Stomach (tissue), 9 donors: ENCODE data around the gene COL19A1. TPM values are rescaled to one million over a fixed set of nuclear protein-coding genes. Genes with fewer than 3 reads are reported as not detected.

ENCODE experiments used
- DNase-seq, 2 donors: peaks; one replicate each; pipeline versions ENCODE4 v3.0.0 to v3.0.0-alpha.2; 2013 to 2019
- H3K27ac ChIP-seq, 5 donors: fragments of 200-600 bp in 4 of 5; sonication (generic) in 4 of 5; one replicate each; pipeline ENCODE4 v1.5.1; 2013 to 2019; ENCODE audit warnings: mild to moderate bottlenecking in 1 of 5, moderate library complexity in 1 of 5
- H3K27me3 ChIP-seq, 3 donors: fragments of 200-600 bp; sonication (generic); one replicate each; pipeline ENCODE4 v1.5.1; 2017 to 2019; ENCODE audit warnings: mixed run types in 1 of 3
- H3K36me3 ChIP-seq, 4 donors: fragments of 200-600 bp; sonication (generic); 1 replicate in 3 of 4; 2 replicates in 1 of 4; pipeline ENCODE4 v1.5.1; 2016 to 2019
- H3K4me1 ChIP-seq, 4 donors: fragments of 200-600 bp; sonication (generic); one replicate each; pipeline ENCODE4 v1.5.1; 2016 to 2019
- H3K4me3 ChIP-seq, 4 donors: fragments of 200-600 bp; sonication (generic) in 3 of 4; one replicate each; pipeline ENCODE4 v1.5.1; 2016 to 2019; ENCODE audit warnings: mild to moderate bottlenecking in 1 of 4
- H3K9me3 ChIP-seq, 4 donors: fragments of 200-600 bp; sonication (generic); one replicate each; pipeline ENCODE4 v1.5.1; 2016 to 2019
- EP300 ChIP-seq: sonication (generic); formaldehyde crosslinking; IDR thresholded peaks from one replicate; pipeline ENCODE4 v1.6.1; 2017; ENCODE audit warnings: antibody characterized with exemption
- POLR2A ChIP-seq, 4 donors: fragments of 450-650 bp; IDR thresholded peaks; one replicate each; pipeline ENCODE4 v1.6.1; 2016; ENCODE audit warnings: antibody characterized with exemption in 4 of 4, control low read depth in 2 of 4, mild to moderate bottlenecking in 1 of 4, moderate library complexity in 1 of 4
- POLR2AphosphoS5 ChIP-seq, 3 donors: sonication (generic); formaldehyde crosslinking; IDR thresholded peaks; one replicate each; pipeline ENCODE4 v1.6.1; 2016; ENCODE audit warnings: antibody characterized with exemption in 3 of 3
- WGBS, 5 donors: extraction: QIAGEN DNeasy Blood & Tissue Kit in 3 of 5; methylation state at CpG; one replicate each; pipeline versions ENCODE4 v1.1.5 to v1.1.7; 2013 to 2018; 5-methylcytosine and 5-hydroxymethylcytosine counted together
- intact Hi-C: fragments of 100-400 bp; cut with DNase I; formaldehyde crosslinking; loops from one replicate; pipeline ENCODE4 v1.15.1; 2023; ENCODE audit warnings: low total_unique reads
- polyA plus RNA-seq, 3 donors: library from polyadenylated mRNA; stranded (reverse); fragments of 200-250 nt; gene quantifications; one replicate each; pipeline ENCODE4 v1.2.3, GENCODE V29; 2013
- small RNA-seq, 4 donors: library from RNA; depleted of rRNA; stranded (forward); fragments of <200 nt; gene quantifications; one replicate each; pipeline ENCODE3, GENCODE V24; 2016
- total RNA-seq, 5 donors: library from RNA; depleted of rRNA; stranded (reverse); fragments of >200 nt; gene quantifications; one replicate each; pipeline versions ENCODE4 v1.1.0 to v1.2.3, GENCODE V29; 2014 to 2016
- TF ChIP-seq, protein P1 (sequence below), 7 experiments: fragments of 450-650 bp in 4 of 7; fragments of 200-600 bp in 3 of 7; sonication (generic) in 3 of 7; IDR thresholded peaks; one replicate each; pipeline ENCODE4 v1.5.1; 2016 to 2019; ENCODE audit warnings: antibody characterized with exemption in 7 of 7, control low read depth in 2 of 7, mild to moderate bottlenecking in 1 of 7
- donor health status: healthy with polysubstance abuse.
- donor health status: Bipolar disorder and iron deficiency.
- donor health status: healthy.

The COL19A1 gene
- total and polyA plus RNA-seq, 8 donors = 0.13 to 13.4 (median 2.5) TPM; not detected in 3

DNA sequence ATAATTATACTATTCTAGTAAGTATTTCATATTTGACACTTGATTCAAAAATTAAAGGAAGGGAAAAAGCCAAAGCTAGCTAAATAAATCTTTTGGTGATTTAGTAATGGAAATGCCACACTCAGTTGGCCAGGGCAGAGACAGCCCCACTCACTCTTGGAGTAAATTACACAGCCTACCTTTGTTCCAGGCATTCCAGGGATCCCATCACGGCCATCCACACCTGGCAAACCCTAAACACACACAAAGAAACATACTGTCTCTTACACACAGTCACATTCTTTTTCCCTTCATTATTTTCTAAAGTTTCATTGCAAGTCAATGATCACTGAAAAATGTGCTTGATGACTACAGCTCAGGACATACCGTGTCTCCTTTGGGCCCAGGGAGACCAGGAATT is 388.4 kb downstream of the COL19A1 start:
- H3K36me3 ChIP-seq = no peaks in the 10 kb centered on the region
- H3K27me3 ChIP-seq = no peaks in the 10 kb centered on the region
- intact Hi-C loops = no loop called here
- WGBS, 5 donors = 71 to 80% (median 77%) methylated on average over 2 of the region's 2 CpGs
- H3K4me3 ChIP-seq = no peak overlapping the region
- no peak overlapping the region for H3K27ac ChIP-seq
- DNase-seq = no peak
- H3K4me1 ChIP-seq = no peaks in the 10 kb centered on the region
- TF ChIP-seq EP300 = no peak
- no peak for TF ChIP-seq POLR2A (IDR thresholded peaks at IDR 0.05)
- TF ChIP-seq POLR2AphosphoS5 (IDR thresholded peaks at IDR 0.05) = no peak
- H3K9me3 ChIP-seq = no peaks in the 10 kb centered on the region

DNA sequence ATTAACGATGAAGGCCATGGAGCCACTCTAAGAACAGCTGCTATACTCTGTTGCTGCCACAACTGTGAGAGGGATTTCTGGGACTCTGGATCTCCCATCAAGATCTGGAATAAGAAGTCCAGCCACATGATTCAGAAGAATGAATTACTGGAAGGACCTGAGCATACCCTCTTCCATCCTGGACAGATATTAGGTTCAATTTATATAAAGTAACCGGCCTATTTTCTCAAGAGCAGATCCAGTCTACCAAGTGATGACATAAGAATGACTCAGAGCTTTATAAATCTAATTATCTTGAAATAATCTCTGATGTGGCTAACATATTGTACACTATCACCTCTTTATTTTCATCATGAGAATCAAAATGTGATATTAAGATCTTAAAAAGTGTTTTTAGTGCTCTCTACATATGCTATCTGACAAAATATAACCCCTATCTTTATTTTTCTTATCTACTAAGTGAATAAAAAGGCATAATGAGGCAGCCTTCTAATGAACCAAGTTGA is 391.5 kb downstream of the COL19A1 start:
- WGBS, 5 donors = 74 to 88% (median 82%) methylated on average over 2 of the region's 2 CpGs
- no peak for DNase-seq
- no peaks in the 10 kb centered on the region for H3K4me1 ChIP-seq
- TF ChIP-seq POLR2AphosphoS5 (IDR thresholded peaks at IDR 0.05) (no peak), POLR2A (IDR thresholded peaks at IDR 0.05) (no peak), EP300 (no peak)
- TF ChIP-seq, protein P1, sequence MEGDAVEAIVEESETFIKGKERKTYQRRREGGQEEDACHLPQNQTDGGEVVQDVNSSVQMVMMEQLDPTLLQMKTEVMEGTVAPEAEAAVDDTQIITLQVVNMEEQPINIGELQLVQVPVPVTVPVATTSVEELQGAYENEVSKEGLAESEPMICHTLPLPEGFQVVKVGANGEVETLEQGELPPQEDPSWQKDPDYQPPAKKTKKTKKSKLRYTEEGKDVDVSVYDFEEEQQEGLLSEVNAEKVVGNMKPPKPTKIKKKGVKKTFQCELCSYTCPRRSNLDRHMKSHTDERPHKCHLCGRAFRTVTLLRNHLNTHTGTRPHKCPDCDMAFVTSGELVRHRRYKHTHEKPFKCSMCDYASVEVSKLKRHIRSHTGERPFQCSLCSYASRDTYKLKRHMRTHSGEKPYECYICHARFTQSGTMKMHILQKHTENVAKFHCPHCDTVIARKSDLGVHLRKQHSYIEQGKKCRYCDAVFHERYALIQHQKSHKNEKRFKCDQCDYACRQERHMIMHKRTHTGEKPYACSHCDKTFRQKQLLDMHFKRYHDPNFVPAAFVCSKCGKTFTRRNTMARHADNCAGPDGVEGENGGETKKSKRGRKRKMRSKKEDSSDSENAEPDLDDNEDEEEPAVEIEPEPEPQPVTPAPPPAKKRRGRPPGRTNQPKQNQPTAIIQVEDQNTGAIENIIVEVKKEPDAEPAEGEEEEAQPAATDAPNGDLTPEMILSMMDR (IDR thresholded peaks at IDR 0.05) = no peak
- intact Hi-C loops = no loop called here
- H3K4me3 ChIP-seq = no peak overlapping the region
- no peak overlapping the region for H3K27ac ChIP-seq
- H3K9me3 ChIP-seq = no peaks in the 10 kb centered on the region
- no peaks in the 10 kb centered on the region for H3K27me3 ChIP-seq
- no peaks in the 10 kb centered on the region for H3K36me3 ChIP-seq

DNA sequence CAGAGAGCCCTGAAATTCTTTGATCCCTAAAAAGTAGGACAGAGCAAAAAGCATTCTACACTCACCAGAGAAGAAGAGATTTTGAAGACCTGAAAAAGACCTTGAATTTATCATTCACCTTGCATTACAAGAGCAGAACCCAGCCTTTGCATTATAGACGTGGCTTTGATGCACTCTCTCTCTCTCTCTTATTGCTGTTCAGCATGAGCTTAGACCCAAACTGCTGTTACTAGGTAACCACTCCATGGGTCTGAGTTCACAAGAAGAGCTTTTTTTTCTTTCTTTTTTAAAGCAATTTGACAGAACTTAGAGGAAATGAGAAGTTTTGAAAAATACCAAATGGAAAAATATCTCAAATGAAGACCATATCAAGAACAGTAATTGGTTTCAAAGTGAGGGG is 392.1 kb downstream of the COL19A1 start:
- H3K4me1 ChIP-seq = no peaks in the 10 kb centered on the region
- H3K4me3 ChIP-seq = no peak overlapping the region
- intact Hi-C loops = no loop called here
- no peak for DNase-seq
- WGBS, 5 donors = 19 to 42% (median 30%) methylated on average over 1 of the region's 1 CpG
- TF ChIP-seq POLR2AphosphoS5 (IDR thresholded peaks at IDR 0.05) = no peak
- TF ChIP-seq, protein P1 (IDR thresholded peaks at IDR 0.05) = no peak
- TF ChIP-seq EP300 = no peak
- no peak for TF ChIP-seq POLR2A (IDR thresholded peaks at IDR 0.05)
- no peaks in the 10 kb centered on the region for H3K27me3 ChIP-seq
- no peaks in the 10 kb centered on the region for H3K36me3 ChIP-seq
- no peak overlapping the region for H3K27ac ChIP-seq
- no peaks in the 10 kb centered on the region for H3K9me3 ChIP-seq

Small RNA genes lying within 50 kb of the gene (small RNA-seq; reads per million reads assigned to genes)
- 0 reads per million in 4 donors for gene RPL37P15

Other genes starting within 250 kb of the COL19A1 start
- gene LMBRD1, start 69.5 kb upstream of the COL19A1 start, total RNA-seq = 10 to 100 TPM in 4 of 5 donors, 1 to 10 TPM in 1; 9.8 to 83.0 (median 34.8) TPM
- 10 to 100 TPM; 20.7 to 26.4 (median 25.7) TPM for gene LMBRD1, start 69.5 kb upstream of the COL19A1 start, polyA plus RNA-seq